HG03575 (cell line): Measurements from ENCODE around the gene H3-3A.

Experiments
- ATAC-seq: cut with Tn5 transposase; IDR thresholded peaks from one replicate; pipeline ENCODE4 v1.9.1; 2021; ENCODE audit not compliant: unreplicated experiment, insufficient number of reproducible peaks, low FRiP score; ENCODE audit errors: extremely low read depth

H3-3A gene

GRCh38 chr1:226062558-226063223 is at the start of gene H3-3A:
H3-3A (plus strand) TSS chr1:226062716; CDS start chr1:226064352, 1,636 bp downstream.
- ATAC-seq, result no peak

GRCh38 chr1:226017070-226017469 is 45.4 kb upstream of the H3-3A start:
- ATAC-seq, result no peak

- ATAC-seq, result no peak
Observed at GRCh38 chr1:226019572-226019971, 42.9 kb upstream of the H3-3A start.

- no peak for ATAC-seq
Observed at GRCh38 chr1:226021401-226021800, 41.1 kb upstream of the H3-3A start.

GRCh38 chr1:226021801-226022200 is 40.7 kb upstream of the H3-3A start:
- ATAC-seq, result no peak

- ATAC-seq, result no peak
Observed at GRCh38 chr1:226023735-226024134, 38.8 kb upstream of the H3-3A start.

GRCh38 chr1:226026833-226027232 is 35.7 kb upstream of the H3-3A start:
- no peak for ATAC-seq

- ATAC-seq, result no peak
Observed at GRCh38 chr1:226027538-226028217, 34.8 kb upstream of the H3-3A start.

GRCh38 chr1:226029093-226029496 is 33.4 kb upstream of the H3-3A start:
- ATAC-seq, result peak; percentile 73

- no peak for ATAC-seq
Observed at GRCh38 chr1:226029568-226030225, 32.8 kb upstream of the H3-3A start.

- ATAC-seq, result no peak
Observed at GRCh38 chr1:226033582-226033981, 28.9 kb upstream of the H3-3A start.

- no peak for ATAC-seq
Observed at GRCh38 chr1:226033991-226034390, 28.5 kb upstream of the H3-3A start.

GRCh38 chr1:226034482-226034881 is 28.0 kb upstream of the H3-3A start:
- ATAC-seq, result no peak

- no peak for ATAC-seq
Observed at GRCh38 chr1:226035915-226036314, 26.6 kb upstream of the H3-3A start.

- ATAC-seq, result no peak
Observed at GRCh38 chr1:226038661-226039060, 23.9 kb upstream of the H3-3A start.

- ATAC-seq, result no peak
Observed at GRCh38 chr1:226041419-226041818, 21.1 kb upstream of the H3-3A start.

- no peak for ATAC-seq
Observed at GRCh38 chr1:226044514-226045101, 17.9 kb upstream of the H3-3A start.

- ATAC-seq, result no peak
Observed at GRCh38 chr1:226046240-226046639, 16.3 kb upstream of the H3-3A start.

- no peak for ATAC-seq
Observed at GRCh38 chr1:226047495-226047894, 15.0 kb upstream of the H3-3A start.

GRCh38 chr1:226048886-226049285 is 13.6 kb upstream of the H3-3A start:
- no peak for ATAC-seq
